ENCODE data around the gene PRR30.

Gene PRR30

DNA sequence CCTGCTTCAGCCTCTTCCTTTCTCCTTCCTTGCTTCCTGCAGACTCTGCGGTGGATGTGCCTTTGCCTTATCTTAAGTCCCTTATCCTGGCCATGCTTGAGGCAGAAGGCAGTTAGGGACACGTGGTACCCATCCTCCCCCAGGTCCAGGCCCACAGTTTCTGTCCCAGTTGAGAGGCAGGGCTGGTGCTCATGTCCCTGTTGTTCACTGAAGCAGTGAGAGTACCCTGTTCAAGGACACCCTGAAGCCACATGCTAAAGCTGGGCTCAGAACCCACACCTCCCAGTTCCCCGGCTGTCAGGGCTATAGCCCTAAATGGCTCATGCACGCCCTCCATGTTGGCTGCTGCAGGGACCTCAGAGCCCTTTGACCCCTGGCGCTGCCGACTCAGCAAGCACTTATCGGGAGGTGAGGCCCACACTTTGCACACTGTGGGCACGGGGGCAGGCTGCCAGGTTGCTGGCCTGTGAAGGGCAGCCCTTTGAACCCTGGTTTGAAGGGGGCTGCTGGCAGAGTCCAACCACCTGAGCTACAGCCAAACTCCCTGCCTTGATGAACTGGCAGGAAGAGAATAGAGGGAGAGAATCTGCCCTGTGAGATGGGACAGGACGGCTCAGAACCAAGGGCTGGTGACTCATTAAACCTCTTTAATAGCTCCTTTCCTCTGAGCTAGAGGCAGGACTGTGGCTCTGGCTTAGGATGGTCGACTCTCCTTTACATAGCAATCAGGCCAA is 46.3 kb downstream of the PRR30 start:
- intact Hi-C loops (cut with DNase I; ENCODE audit: low total_unique reads), result no loop called here
- H3K4me1 ChIP-seq, result peaks cover 0 to 8% (median 4%) of the 10 kb centered on the region in 4 donors
- H3K27ac ChIP-seq, result no peak overlapping the region
- peaks cover 0 to 17% (median 0%) of the 10 kb centered on the region in 3 donors for H3K36me3 ChIP-seq
- H3K9me3 ChIP-seq, result no peaks in the 10 kb centered on the region
- no peak for DNase-seq
- TF ChIP-seq, protein P1, sequence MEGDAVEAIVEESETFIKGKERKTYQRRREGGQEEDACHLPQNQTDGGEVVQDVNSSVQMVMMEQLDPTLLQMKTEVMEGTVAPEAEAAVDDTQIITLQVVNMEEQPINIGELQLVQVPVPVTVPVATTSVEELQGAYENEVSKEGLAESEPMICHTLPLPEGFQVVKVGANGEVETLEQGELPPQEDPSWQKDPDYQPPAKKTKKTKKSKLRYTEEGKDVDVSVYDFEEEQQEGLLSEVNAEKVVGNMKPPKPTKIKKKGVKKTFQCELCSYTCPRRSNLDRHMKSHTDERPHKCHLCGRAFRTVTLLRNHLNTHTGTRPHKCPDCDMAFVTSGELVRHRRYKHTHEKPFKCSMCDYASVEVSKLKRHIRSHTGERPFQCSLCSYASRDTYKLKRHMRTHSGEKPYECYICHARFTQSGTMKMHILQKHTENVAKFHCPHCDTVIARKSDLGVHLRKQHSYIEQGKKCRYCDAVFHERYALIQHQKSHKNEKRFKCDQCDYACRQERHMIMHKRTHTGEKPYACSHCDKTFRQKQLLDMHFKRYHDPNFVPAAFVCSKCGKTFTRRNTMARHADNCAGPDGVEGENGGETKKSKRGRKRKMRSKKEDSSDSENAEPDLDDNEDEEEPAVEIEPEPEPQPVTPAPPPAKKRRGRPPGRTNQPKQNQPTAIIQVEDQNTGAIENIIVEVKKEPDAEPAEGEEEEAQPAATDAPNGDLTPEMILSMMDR (IDR thresholded peaks at IDR 0.05), result no peak
- H3K4me3 ChIP-seq, result no peak overlapping the region
- H3K27me3 ChIP-seq, result no peaks in the 10 kb centered on the region

DNA sequence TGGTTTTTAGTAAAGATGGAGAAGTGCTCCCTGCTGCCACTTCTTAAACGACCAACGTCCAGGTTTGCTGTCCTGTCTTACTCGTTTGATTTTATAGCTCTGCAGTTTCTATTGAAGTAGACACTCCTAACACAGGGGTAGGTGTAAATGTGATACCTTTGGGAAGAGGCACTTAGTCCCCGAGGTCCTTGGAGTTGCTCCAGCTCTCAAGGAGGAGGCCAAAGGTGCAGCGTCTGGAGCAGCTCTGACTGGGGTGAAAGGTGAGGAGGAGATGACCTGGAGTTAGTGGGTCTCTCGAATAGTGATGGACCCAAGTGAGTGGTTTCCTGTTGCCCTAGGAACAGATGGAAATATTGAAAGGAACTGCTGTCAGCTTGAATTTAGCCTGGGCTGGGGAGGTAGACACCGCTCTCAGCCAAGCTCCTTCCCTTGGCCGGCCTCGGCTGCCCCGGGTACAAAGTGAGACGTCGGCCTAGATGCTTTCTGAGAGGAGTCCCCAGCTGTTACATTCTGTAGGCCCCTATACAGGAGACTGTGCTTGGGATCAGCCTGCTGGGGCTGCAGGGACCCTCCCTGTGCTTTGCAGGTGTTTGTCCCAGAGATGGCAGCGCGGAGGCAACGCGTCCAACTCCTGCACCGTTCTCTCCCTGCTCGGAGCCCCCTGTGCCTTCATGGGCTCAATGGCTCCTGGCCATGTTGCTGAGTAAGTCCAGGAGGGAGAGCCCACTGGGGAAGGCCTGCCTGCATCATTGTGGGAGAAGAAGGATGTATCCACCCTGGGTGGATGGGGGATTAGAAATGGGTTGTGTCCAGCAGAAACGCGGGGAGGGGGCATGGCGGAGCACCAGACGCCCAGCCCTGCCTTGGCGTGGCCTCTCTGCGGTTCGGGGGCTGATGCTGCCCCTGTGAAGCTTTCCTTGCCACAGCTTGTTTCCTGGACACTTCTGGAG is 47.2 kb downstream of the PRR30 start:
- TF ChIP-seq, protein P1 (IDR thresholded peaks at IDR 0.05), result no peak
- H3K27ac ChIP-seq, result no peak overlapping the region
- no peaks in the 10 kb centered on the region for H3K9me3 ChIP-seq
- peaks cover 0 to 17% (median 0%) of the 10 kb centered on the region in 3 donors for H3K36me3 ChIP-seq
- DNase-seq, result no peak
- H3K4me3 ChIP-seq, result no peak overlapping the region
- intact Hi-C loops (cut with DNase I; ENCODE audit: low total_unique reads), result no loop called here
- H3K4me1 ChIP-seq, result peaks cover 0 to 17% (median 10%) of the 10 kb centered on the region in 4 donors
- no peaks in the 10 kb centered on the region for H3K27me3 ChIP-seq

DNA sequence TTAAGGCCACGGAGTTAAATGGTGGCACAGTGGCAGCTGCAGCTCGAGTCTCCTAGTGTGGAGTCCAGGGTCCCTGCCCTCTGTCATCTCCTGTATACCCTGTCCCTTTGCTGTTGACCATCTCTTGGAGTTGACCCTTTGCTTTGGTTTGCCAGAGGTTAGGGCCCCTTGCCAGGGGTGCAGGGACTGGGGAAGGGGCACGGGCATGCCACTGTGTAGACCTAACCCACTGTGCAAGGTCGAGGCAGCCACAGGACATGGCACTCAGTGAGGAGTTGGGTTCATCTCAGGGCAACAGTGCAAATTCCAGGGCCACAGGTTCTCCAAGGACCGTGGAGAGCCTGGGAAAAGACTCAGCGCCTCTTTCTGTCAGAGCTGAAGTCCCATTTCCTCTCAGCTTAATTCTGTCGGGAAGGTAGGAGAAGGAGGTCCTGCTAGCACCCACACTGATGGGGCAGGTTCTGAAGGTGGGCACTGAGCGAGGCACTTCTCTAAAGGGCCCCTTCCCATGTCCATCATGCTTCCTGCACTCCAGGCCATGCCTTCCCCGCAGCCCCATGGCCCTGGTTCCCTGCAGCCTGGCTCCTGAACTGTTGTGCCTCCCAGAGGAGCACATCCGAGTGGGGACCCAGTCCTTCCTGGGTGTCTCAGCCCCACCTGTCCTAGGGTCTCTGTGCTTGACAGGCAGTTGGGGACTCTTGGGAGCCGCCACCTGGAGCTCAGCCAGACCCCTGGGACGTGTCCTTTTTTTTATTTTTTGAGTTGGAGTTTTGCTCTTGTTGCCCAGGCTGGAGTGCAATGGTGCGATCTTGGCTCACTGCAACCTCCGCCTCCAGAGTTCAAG is 49.9 kb downstream of the PRR30 start:
- no peak for DNase-seq
- Histone ChIP-seq H3K9me3 (no peaks in the 10 kb centered on the region), H3K4me3 (no peak overlapping the region), H3K4me1 (peaks cover 0 to 24% (median 15%) of the 10 kb centered on the region in 4 donors), H3K27ac (no peak overlapping the region), H3K36me3 (peaks cover 0 to 10% (median 0%) of the 10 kb centered on the region in 3 donors), H3K27me3 (no peaks in the 10 kb centered on the region)
- intact Hi-C loops (cut with DNase I; ENCODE audit: low total_unique reads), result loop anchor here (5.0 kb wide), 1 partner anchor 37 kb away; the partner anchor contains the start of gene AGBL5
- TF ChIP-seq, protein P1 (IDR thresholded peaks at IDR 0.05), result no peak

DNA sequence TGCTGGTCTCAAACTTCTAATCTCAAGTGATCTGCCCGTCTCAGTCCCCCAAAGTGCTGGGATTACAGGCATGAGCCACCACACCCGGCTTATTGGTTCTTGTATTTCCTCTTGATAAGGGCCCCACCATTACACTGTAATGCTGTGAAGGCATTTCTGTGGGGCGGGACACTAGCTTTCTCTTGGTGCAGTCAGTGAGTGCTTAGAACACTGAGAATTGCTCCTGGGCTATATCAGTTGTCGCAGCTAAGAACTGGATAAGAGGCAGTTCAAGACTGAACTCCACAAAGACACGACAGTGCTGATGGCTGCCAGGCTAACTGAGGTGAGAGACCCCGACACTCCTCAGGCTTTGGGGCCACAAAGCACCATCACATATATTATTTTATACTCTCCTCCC is 50.6 kb downstream of the PRR30 start:
- Histone ChIP-seq H3K27me3 (no peaks in the 10 kb centered on the region), H3K4me3 (no peak overlapping the region), H3K36me3 (peaks cover 0 to 6% (median 2%) of the 10 kb centered on the region in 3 donors), H3K27ac (no peak overlapping the region), H3K9me3 (no peaks in the 10 kb centered on the region), H3K4me1 (peaks cover 0 to 24% (median 16%) of the 10 kb centered on the region in 4 donors)
- DNase-seq, result no peak
- TF ChIP-seq, protein P1 (IDR thresholded peaks at IDR 0.05), result no peak
- intact Hi-C loops (cut with DNase I; ENCODE audit: low total_unique reads), result loop anchor here (5.0 kb wide), 1 partner anchor 36 kb away; the partner anchor contains the start of gene AGBL5

Data from tibial artery (tissue), 4 donors.